BLaER1 treated with 17β-estradiol and CSF1 and Interleukin-3, amounts not matched to agents 10 nM and 100 nM (cell line): ENCODE data around the gene GNL3L.
"Not testable (repeated sequence)": the region's sequence is repeated elsewhere in the genome, so short reads cannot be mapped to it uniquely, and the experiment has no call there.

Experiments used
- H3K27ac ChIP-seq, 11 experiments: shearing (Covaris generic); formaldehyde crosslinking; 2 replicates each; pipeline ENCODE4 v1.8.1; 2022
- H3K27me3 ChIP-seq, 11 experiments: shearing (Covaris generic); formaldehyde crosslinking; 2 replicates each; pipeline ENCODE4 v1.8.1; 2022
- H3K36me3 ChIP-seq, 11 experiments: shearing (Covaris generic); formaldehyde crosslinking; 2 replicates each; pipeline ENCODE4 v1.8.1; 2022
- H3K4me1 ChIP-seq, 10 experiments: shearing (Covaris generic); formaldehyde crosslinking; 2 replicates each; pipeline ENCODE4 v1.8.1; 2022
- H3K4me2 ChIP-seq, 11 experiments: shearing (Covaris generic); formaldehyde crosslinking; 2 replicates each; pipeline ENCODE4 v1.8.1; 2022
- H3K4me3 ChIP-seq, 10 experiments: shearing (Covaris generic); formaldehyde crosslinking; 2 replicates each; pipeline ENCODE4 v1.8.1; 2022
- H3K9ac ChIP-seq, 11 experiments: shearing (Covaris generic); formaldehyde crosslinking; 2 replicates each; pipeline ENCODE4 v1.8.1; 2022
- H3K9me3 ChIP-seq, 11 experiments: shearing (Covaris generic); formaldehyde crosslinking; replicated peaks in 1 of 11; 2 replicates each; pipeline ENCODE4 v1.8.1; 2022
- H4K20me1 ChIP-seq, 11 experiments: shearing (Covaris generic); formaldehyde crosslinking; 2 replicates each; pipeline ENCODE4 v1.8.1; 2022
- Cebpa-rat ChIP-seq, 11 experiments: shearing (Covaris generic); IDR thresholded peaks; 2 replicates each; pipeline ENCODE4 v1.8.1; 2022

The GNL3L gene

DNA sequence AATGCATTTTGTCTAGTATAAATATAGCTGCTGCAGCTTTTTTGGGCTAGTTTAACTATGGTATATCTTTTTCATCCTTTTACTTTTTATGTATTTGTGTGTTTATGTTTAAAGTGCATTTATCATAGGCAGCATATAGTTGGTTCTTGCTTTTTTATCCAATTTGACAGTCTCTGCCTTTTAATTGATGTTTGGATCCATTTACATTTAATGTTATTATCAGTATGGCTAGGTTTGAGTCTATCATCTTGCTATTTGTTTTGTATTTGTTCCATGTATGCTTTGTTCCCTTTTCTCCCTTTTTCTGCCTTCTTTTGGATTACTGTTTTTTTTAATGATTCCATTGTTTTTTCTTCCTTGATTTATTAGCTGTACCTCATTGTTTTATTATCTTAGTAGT lies 40.3 kb downstream of the GNL3L start:
- H3K27ac ChIP-seq = no peak overlapping the region
- peaks cover 10 to 64% (median 31%) of the 10 kb centered on the region in 11 experiments; a peak in 20 of 22 replicates for H3K36me3 ChIP-seq
- no peak overlapping the region for H3K9ac ChIP-seq
- H3K4me2 ChIP-seq = no peak overlapping the region
- H3K9me3 ChIP-seq = peaks cover 47 to 73% (median 53%) of the 10 kb centered on the region in 11 experiments
- H3K27me3 ChIP-seq = peaks cover 30 to 66% (median 50%) of the 10 kb centered on the region in 11 experiments
- no peak for TF ChIP-seq Cebpa-rat (IDR thresholded peaks at IDR 0.05)
- no peaks in the 10 kb centered on the region for H3K4me1 ChIP-seq
- no peaks in the 10 kb centered on the region for H4K20me1 ChIP-seq
- no peak overlapping the region for H3K4me3 ChIP-seq

DNA sequence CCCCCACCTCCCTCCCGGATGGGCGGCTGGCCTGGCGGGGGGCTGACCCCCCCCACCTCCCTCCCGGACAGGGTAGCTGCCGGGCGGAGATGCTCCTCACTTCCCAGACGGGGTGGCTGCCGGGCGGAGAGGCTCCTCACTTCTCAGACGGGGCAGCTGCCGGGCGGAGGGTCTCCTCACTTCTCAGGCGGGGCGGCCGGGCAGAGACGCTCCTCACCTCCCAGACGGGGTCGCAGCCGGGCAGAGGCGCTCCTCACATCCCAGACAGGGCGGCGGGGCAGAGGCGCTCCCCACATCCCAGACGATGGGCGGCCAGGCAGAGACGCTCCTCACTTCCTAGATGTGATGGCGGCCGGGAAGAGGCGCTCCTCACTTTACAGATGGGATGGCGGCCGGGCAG lies 42.6 kb downstream of the GNL3L start:
- not testable (repeated sequence) for H3K4me3 ChIP-seq, H3K27ac ChIP-seq, H3K4me1 ChIP-seq, H3K4me2 ChIP-seq, H4K20me1 ChIP-seq, H3K9ac ChIP-seq
- Histone ChIP-seq H3K36me3 (peaks cover 7 to 57% (median 16%) of the 10 kb centered on the region in 11 experiments; a peak in 18 of 22 replicates), H3K9me3 (peaks cover 47 to 73% (median 52%) of the 10 kb centered on the region in 11 experiments), H3K27me3 (peaks cover 12 to 65% (median 39%) of the 10 kb centered on the region in 11 experiments; a peak in 21 of 22 replicates)

DNA sequence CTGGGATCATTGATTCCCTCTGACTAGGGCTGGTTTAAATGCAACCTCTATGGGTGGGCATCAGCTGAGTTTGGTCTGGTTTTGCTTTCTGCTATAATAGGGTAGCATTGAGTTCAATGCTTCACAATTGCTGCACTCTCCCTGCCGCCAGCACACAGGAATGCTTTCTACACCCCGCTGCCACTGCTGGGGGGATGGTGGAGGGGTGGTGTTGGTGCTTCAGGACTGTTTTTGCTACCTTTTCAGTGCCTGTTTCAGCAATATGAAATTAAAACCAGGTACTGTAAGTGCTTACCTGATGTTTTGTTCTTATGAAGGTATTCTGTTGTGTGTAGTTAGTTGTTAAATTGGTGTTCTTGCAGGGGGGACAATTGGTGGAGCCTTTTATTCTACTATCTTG lies 67.7 kb downstream of the GNL3L start:
- Histone ChIP-seq H3K27me3 (peaks cover 45 to 100% (median 70%) of the 10 kb centered on the region in 11 experiments), H3K9ac (no peak overlapping the region), H3K4me2 (no peak overlapping the region), H4K20me1 (no peaks in the 10 kb centered on the region), H3K36me3 (no peaks in the 10 kb centered on the region), H3K4me3 (no peak overlapping the region), H3K4me1 (no peaks in the 10 kb centered on the region), H3K27ac (no peak overlapping the region), H3K9me3 (peaks cover 0 to 22% (median 11%) of the 10 kb centered on the region in 11 experiments; a peak in 15 of 22 replicates)
- TF ChIP-seq Cebpa-rat (IDR thresholded peaks at IDR 0.05) = no peak

DNA sequence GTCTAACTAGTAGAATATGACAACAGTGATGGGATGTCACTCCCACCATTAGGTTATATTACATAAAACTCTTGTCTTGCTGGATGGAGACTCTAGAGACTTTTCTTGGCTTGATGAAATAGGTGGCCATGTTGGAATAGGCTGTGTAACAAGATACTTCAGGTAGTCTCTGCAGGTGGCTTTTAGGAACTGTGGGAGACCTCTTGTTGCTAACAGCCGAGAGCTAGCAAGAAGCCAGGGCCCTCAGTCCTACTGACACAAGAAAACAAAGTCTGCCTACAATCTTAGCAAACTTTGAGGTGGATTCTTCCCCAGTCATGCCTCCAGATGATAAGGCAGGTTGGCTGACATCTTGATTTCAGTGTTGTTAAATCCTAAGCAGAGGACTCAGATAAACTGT lies 72.5 kb downstream of the GNL3L start:
- Histone ChIP-seq H3K4me1 (no peaks in the 10 kb centered on the region), H3K36me3 (no peaks in the 10 kb centered on the region), H3K4me3 (no peak overlapping the region), H3K9me3 (peaks cover 0 to 16% (median 9%) of the 10 kb centered on the region in 11 experiments; a peak in 14 of 22 replicates), H3K27ac (no peak overlapping the region), H3K9ac (no peak overlapping the region), H4K20me1 (no peaks in the 10 kb centered on the region), H3K4me2 (no peak overlapping the region), H3K27me3 (peaks cover 36 to 97% (median 83%) of the 10 kb centered on the region in 11 experiments)
- no peak for TF ChIP-seq Cebpa-rat (IDR thresholded peaks at IDR 0.05)
